ENCODE measurements around the gene SMCHD1.
"Not testable (repeated sequence)": the region's sequence is repeated elsewhere in the genome, so short reads cannot be mapped to it uniquely, and the experiment has no call there.

The SMCHD1 gene

DNA sequence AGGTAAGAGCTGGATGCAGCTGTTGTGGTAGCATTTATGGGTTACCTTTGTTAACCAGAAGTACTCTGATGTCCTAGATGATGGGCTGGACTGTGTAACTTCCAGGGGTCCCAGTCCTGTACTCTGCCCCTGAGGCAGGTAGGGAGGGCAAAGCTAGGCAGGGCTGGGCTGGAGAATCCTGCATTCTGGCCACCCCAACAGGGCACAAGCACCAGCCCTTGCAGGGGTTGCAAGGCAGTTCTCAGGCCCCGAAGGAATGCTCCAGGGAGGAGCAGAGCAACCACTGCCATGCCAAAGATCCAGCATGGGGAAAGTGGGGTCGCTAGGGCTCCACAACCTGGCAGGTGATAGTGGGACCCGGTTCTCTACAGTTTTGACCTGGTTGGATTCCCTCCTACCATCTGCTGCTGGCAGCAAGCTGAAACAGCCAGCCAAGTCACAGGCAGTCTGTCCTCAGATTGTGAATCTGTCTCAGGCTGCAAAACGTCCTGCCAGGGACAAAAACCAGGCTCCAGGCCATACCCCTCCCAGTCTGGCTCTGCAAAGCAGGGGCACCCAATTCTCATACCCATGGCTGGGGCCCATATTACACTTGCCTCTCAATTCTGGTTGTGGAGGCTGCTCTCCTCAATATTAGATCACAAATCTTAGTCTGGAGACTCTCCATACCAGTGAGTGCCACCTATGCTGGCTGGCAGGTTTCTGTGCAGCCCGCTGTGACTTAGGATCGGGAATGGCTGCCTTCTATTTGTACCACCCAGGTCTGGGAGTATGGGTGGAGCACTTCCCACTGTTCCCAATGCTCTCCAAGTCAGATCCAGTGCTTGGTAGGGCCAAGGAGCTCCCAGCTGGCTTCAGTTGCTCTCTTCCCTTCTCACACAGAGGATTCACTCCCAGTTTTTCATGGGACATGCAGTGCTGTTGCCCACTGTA lies 61.1 kb downstream of the SMCHD1 start:
- DNase-seq (ENCODE audit: low read depth, low spot score): no peak

DNA sequence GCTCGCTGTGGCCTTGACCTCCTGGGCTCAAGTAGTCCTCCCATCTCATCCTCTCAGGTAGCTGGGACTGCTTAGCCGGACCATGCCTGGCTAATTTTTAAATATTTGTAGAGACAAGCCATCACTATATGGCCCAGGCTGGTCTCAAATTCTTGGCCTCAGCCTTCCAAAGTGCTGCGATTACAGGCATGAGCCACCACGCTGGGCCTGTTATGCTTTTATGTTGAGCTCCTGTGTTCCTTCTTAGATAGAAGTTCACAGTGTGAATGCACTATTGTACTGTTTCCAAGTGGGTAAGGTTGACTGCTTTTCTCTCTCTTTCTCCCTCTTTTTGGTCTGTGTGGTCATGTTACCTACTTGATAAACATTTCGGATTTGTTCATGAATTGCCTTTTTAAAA lies 61.9 kb downstream of the SMCHD1 start:
- DNase-seq (ENCODE audit: low read depth, low spot score): no peak

DNA sequence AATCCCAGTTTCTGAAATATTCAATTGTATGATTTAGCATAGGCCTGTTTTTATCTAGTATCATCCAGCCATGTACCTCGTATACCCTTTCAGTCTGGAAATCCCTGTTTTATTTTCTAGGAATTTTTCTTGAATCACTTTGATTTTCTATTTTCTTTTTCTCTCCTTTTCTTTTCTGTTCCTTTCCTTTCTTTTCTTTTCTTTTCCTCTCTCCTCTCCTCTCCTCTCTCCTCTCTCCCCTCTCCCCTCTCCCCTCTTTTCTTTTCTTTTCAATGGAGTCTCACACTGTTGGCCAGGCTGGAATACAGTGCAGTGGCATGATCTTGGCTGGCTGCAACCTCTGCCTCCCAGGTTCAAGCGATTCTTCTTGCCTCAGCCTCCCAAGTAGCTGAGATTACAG lies 63.5 kb downstream of the SMCHD1 start:
- no peak for DNase-seq (ENCODE audit: low read depth, low spot score)

DNA sequence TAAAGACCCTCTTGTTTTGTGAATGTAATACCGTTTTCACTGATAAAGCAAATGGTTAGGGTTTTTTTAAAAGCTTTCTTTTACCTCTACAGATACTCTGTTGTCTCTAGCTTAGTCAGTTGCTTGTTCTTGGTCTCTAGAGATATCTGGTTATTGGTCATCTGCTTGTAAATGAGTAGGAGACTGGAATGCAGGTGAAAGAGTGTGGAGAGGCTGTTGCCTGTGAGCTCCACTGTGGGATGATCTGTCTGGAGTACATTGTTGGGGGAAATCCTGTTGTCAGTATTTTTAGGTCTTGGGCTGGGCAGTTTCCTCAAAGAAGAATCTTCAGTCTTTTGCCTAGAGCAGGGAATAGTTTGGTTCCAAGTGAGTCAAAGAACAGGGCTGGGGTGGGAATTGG lies 67.7 kb downstream of the SMCHD1 start:
- DNase-seq (ENCODE audit: low read depth, low spot score): no peak

DNA sequence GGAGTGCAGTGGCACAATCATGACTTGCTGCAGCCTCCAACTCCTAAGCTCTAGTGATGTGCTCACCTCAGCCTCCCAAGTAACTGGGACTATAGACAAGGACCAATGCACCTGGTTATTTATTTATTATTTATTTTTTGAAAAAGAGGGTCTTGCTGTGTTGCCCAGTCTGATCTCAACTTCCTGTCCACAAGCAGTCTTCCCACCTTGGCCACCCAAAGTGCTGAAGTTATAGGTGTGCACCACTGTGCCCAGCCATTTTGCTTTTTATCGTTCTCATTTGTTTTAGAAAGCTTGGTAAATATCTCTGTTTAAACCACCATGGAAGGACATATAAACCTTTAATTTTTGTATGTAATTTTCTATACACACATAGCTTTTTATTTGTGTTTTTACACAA lies 74.2 kb downstream of the SMCHD1 start:
- no peak for DNase-seq (ENCODE audit: low read depth, low spot score)

DNA sequence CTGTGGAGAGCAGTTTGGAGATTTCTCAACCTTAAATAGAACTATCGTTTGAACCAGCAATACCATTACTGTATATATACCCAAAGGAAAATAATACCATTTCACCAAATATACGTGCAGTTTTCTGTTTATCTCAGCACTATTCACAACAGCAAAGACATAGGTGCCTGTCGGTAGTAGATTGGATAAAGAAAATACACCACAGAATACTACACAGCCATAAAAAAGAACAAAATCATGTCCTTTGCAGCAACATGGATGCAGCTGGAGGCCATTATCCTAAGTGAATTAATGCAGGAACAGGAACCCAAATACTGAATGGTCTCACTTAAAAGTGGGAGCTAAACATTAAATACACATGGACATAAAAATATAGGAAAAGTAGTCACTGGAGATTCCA lies 81.3 kb downstream of the SMCHD1 start:
- DNase-seq (ENCODE audit: low read depth, low spot score): no peak

DNA sequence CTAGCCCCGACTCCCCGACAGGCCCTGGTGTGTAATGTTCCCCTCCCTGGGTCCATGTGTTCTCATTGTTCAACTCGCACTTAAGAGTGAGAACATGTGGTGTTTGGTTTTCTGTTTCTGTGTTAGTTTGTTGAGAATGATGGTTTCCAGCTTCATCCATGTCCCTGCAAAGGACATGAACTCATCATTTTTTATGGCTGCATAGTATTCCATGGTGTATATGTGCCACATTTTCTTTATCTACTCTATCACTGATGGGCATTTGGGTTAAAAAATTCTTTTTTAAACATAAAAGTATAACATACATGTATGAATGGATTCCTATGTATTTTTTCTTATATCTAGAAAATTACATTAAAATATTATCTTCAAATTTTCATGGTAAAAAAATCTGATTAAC lies 84.6 kb downstream of the SMCHD1 start:
- DNase-seq (ENCODE audit: low read depth, low spot score): not testable (repeated sequence)

DNA sequence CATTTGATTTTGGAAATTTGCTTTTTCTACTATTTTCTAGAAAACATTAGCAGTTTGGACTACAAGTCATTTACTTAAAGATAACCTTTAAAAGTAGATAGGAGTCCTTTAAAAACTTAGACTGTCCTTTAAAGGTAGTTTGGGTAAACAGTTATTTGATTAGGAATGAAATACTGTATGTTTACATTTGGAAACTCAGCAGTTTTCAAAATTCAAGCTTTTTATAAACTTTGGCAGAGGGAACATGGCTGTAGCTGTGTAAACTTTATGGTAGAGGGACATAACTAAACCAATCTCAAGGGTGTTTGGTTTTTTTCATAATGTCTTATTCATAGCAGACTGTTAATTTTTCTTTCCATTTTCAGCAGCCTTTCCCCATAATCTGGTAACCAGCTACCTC lies 90.7 kb downstream of the SMCHD1 start:
- DNase-seq (ENCODE audit: low read depth, low spot score): no peak

DNA sequence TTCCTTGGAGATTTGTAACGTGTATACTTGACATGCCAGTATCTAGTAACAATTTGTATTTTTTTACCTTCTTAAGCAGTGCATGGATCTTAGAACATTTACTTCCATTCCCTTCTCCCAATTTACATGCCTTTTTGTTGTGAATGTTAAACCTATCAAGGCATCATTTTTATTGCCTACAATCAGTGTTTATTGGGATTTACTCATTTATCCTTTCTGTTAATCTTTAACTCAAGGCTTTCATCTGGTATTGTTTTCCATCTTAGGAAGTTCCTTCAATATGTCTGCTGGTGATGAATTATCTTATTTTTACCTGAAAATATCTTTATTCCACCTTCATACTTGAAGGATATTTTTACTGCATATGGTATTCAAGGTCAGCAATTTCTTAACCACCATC lies 102.8 kb downstream of the SMCHD1 start:
- DNase-seq (ENCODE audit: low read depth, low spot score): no peak

DNA sequence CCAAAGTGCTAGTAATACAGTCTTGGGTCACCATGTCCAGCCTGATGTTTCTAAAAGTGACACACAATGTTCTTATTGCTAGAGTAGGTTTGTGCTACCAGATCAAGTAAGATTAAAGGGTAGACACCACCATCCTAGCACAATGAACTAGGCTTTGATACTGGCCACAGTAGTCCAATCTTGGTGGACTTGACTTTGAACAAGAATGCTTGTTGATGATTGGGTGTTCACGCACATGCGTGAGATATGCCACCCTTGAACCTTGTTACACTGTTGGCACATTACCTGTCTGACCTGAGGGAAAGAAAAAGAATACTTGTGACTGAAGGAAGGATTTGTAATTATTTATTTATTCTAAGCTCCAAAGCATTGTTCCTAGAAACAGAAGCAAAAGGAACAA lies 119.1 kb downstream of the SMCHD1 start:
- no peak for DNase-seq (ENCODE audit: low read depth, low spot score)

DNA sequence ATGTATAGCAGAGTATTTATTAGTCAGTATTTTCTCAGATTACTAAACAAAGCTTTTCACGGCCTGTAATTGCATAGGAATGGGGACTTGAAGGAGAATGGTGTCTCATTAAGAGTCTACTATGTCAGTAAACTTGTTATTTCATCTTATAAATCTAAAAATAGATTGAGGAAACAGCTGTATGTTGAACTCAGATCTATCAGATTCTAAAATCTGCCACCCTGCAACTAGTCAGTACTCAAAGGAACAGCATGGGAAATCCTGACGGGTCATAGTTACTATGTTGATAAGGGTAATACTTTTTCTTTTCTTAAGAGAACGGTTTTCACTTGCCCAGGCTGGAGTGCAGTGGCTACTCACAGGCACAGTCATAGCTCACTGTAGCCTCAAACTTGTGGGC lies 121.1 kb downstream of the SMCHD1 start:
- no peak for DNase-seq (ENCODE audit: low read depth, low spot score)

DNA sequence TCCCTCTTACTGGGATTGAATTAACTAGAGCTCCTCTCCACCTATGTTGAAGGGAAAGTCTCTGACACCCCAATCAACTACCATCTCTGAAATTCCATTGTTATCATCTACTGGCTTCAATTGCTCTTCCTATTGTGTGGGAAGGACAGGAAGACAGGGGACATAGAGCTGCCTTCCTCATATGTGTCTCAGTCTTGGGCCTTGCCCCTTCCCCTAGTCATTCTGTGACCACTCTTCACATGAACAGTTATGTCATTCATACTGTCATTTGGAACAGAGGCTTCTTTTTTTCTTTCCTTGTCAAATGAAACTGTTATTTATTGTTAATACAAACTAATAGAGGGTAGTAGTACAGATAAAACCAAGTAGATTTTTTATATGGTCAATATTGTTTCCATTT lies 121.7 kb downstream of the SMCHD1 start:
- no peak for DNase-seq (ENCODE audit: low read depth, low spot score)

DNA sequence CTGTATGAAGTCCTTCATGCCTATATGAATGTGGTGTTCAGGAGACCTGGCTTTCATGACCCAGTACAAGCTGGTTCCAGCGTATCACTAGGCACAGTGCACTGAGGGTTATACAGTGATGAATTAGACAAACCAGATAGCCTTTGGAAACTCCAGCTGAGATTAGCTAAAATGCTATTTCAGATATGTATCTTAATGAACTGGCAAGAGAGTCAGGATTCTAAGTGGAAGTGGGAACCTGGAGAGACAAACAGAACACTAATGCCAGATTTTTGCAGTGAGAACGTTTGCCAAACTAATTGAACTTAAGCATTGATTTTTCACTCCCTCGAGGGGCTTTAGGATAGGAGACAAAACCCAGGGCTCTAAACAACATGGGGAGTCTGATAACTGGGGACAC lies 125.2 kb downstream of the SMCHD1 start:
- no peak for DNase-seq (ENCODE audit: low read depth, low spot score)

DNA sequence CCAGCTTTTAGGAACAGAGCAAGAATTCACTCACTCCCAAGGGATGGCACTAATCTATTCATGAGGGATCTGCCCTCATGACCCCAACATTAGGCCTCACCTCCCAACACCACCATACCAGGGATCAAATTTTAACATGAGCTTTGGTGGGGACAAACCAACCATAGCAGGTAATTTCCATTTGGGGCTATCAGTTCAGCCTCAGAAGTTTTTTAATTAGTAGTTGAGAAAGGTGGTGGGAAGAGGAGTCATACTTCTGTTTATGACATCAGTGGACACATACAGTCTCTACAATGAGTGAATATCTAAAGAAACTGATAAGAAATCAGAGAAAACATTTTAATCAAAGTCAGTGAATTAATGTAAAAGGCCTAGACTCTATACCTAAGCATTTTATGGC lies 131.7 kb downstream of the SMCHD1 start:
- DNase-seq (ENCODE audit: low read depth, low spot score): no peak

DNA sequence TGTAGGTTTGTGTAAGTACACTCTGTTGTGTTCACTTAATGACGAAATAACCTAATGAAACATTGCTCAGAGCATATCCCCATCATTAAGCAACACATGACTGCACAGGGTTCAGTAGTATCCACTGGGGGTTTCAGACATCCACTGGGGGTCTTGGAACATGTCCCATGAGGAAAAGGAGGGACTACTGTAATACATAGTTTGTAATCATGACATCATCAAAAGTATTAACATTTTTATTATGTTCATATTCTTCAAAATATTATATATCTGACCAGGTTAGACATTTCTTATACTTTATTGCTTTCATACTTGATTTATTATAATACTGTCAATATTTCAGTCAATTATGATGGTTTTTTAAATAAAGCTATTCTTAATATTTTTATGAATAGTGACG lies 136.9 kb downstream of the SMCHD1 start:
- no peak for DNase-seq (ENCODE audit: low read depth, low spot score)

DNA sequence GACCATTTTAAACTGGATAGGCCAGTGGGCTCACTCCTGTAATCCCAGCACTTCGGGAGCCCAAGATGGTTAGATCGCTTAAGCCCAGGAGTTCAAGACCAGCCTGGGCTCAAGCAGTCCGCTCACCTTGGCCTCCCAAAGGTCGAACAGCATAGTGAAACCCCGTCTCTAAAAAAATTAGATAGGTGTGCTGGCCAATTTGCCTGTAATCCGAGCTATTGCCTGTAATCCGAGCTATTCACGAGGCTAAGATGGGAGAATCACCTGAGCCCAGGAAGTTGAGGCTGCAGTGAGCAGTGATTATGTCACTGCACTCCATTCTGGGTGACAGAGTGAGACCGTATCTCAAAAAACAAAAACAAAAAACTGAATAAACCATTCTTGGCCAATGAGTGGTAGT lies 138.6 kb downstream of the SMCHD1 start:
- no peak for DNase-seq (ENCODE audit: low read depth, low spot score)

DNA sequence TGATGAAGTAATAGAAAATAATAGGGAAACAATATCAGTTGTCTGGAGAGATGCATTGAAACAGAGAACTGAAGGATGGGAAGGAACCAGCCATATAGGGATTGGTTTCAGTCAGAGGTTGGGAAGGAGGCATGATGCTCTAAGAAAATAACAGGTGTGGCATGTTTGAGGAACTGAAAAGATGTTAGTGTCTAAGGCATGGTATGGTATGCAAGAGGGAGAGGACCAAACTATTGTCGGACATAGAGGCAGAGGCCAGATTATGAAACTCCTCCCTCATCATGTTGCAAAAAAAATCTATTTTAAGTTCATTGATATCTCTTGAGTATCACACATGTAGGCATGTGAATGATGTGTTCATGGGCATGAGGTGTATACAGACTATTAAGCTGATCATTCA lies 142.4 kb downstream of the SMCHD1 start:
- DNase-seq (ENCODE audit: low read depth, low spot score): no peak

DNA sequence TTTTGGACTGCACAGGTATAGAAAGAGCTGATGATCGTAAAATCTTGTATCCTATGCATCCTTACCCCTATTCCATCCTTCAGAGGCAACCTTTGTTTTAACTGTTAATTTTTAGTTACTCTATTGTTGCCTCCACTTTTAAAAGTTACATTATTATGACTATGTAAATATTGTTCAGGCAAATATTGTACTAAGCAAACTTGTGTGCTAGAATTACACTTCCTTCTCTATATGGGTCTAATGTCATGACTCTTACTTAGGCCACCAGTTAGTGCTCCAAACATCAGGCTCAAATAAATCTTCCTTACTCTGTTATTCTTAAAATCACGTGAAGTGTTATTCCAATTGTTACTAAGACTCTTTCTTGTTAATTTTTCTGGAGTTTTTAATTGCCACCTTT lies 143.8 kb downstream of the SMCHD1 start:
- no peak for DNase-seq (ENCODE audit: low read depth, low spot score)

DNA sequence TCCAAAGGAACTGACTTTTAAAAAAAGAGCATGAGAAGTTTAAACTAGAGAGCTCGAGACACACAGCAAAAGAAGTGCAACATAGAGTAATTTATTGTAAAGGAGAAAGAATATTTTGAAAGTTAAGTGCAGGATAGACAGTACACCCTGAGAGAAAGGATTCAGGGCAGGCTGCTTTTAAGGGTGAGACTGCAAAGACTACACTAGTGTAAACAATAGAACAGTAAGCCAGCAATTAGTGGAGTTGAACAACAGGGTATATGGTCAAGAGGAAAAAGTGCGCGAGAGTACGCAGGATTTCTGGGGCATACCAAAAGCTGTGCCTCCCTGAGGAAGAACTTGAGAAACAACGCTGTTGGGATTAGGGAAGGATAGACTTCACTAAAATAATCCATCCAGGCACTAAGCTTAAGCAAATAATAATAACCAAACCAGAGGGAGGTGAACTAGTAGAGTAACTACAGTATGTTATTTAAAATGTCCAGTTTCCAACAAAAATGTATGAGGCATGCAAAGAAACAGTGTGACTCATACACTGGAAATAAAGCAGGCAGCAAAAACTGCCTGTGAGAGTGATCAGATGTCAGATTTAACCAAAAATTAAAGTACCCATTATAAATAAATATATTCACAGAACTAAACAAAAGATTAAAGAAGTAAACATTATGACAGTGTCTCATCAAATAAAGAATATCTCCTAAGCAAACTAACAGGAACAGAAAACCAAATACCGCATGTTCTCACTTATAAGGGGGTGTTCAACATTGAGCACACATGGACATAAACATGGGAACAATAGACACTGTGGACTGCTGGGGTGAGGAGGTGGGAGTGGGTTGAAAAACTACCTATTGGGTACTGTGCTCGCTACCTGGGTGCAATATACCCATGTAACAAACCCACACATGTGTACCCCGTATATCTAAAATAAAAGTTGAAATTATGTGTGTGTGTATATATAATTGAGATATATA lies 150.7 kb downstream of the SMCHD1 start:
- peak; percentile 17 for DNase-seq (ENCODE audit: low read depth, low spot score)

DNA sequence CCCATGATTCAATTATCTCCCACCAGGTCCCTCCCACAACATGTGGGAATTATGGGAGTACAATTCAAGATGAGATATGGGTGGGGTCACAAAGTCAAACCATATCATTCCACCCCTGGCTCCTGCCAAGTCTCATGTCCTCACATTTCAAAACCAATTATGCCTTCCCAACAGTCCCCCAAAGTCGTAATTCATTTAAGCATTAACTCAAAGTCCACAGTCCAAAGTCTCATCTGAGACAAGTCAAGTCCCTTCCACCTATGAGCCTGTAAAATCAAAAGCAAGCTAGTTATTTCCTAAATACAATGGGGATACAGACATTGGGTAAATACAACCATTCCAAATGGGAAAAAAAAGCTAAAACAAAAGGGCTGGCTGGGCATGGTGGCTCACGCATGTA lies 153.1 kb downstream of the SMCHD1 start:
- DNase-seq (ENCODE audit: low read depth, low spot score): not testable (repeated sequence)

DNA sequence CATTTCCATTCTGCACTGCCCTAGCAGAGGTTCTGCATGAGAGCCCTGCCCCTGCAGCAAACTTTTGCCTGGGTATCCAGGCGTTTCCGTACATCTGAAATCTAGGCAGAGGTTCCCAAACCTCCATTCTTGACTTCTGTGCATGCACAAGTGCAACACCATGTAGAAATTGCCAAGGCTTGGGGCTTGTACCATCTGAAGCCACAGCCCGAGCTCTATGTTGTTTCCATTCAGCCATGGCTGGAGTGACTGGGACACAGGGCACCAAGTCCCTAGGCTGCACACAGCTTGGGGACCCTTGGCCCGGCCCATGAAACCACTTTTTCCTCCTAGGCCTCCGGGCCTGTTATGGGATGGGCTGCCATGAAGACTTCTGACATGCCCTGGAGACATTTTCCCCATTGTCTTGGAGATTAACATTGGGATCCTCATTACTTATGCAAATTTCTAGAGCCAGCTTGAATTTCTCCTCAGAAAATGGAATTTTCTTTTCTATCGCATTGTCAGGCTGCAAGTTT lies 154.2 kb downstream of the SMCHD1 start:
- not testable (repeated sequence) for DNase-seq (ENCODE audit: low read depth, low spot score)

DNA sequence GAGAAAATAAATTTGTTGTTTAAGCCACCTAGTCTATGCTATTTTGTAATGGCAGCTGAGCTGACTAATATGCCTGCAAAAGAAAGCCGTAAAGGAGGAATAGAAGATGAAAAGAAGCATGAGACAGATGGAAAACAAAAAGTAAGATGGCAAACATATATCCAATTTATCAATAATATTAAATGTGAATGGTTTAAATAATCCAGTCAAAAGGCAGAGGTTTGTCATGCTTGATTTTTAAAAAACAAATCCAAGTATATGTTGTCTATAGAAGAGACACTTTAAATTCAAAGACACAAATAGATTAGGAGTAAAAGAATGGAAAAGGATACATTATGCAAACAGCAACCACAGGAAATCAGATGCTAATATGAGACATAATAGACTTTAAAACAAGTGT lies 155.9 kb downstream of the SMCHD1 start:
- DNase-seq (ENCODE audit: low read depth, low spot score): no peak
